Measurements from ENCODE around the gene CDX1. TPM values are rescaled to one million over a fixed set of nuclear protein-coding genes. Genes with fewer than 3 reads are reported as not detected.

Gene CDX1
- total RNA-seq, 1 experiment from 2014 or later = 0.22 TPM

GRCh38 chr5:150195736-150196485 is 29.3 kb downstream of the CDX1 start:
- H3K23me2 ChIP-seq (ENCODE audit: insufficient read length, low read depth, low read length, poor library complexity, severe bottlenecking) = no peaks in the 10 kb centered on the region
- DNase-seq = no peak
- no peak overlapping the region for H3K9ac ChIP-seq (ENCODE audit: extremely low read depth, insufficient read length, low read length)
- no peak overlapping the region for H3K18ac ChIP-seq (ENCODE audit: insufficient read length, low read depth, low read length)
- no peak overlapping the region for H2AFZ ChIP-seq (ENCODE audit: low read length)
- no peak overlapping the region for H2BK5ac ChIP-seq (ENCODE audit: insufficient read length, low read length)
- no peak overlapping the region for H3T11ph ChIP-seq (ENCODE audit: low read length)
- H3K4me1 ChIP-seq (ENCODE audit: insufficient read depth, low read length) = no peaks in the 10 kb centered on the region
- H3K27ac Mint-ChIP-seq = no peak overlapping the region
- peaks cover 3 to 5% of the 10 kb centered on the region in 2 experiments for H3K4me1 Mint-ChIP-seq
- H4K8ac ChIP-seq (replicated peaks; ENCODE audit: insufficient read length, low read depth, low read length) = no peak overlapping the region
- H3K27me3 ChIP-seq (ENCODE audit: insufficient read depth, low read length) = peaks cover 8% of the 10 kb centered on the region; the same call in 1 of the 2 replicates
- no peak overlapping the region for H3K23ac ChIP-seq (ENCODE audit: insufficient read length, low read depth, low read length)
- no peak for TF ChIP-seq CTCF (conservative IDR thresholded peaks at IDR 0.05)
- no peak overlapping the region for H2BK20ac ChIP-seq (ENCODE audit: low read depth, low read length, poor library complexity, severe bottlenecking)
- no peak overlapping the region for H3K27ac ChIP-seq (ENCODE audit: insufficient read length, low read depth, low read length)
- H3K14ac ChIP-seq (ENCODE audit: insufficient read depth, low read length) = no peak overlapping the region; the same call in 1 of the 2 replicates
- no peak overlapping the region for H3K56ac ChIP-seq (ENCODE audit: insufficient read length, low read depth, low read length)
- no peak overlapping the region for H3K4me3 Mint-ChIP-seq
- no peak overlapping the region for H3K4ac ChIP-seq (ENCODE audit: low read depth, low read length)
- no peaks in the 10 kb centered on the region for H4K20me1 ChIP-seq (ENCODE audit: control insufficient read depth, insufficient read depth, insufficient read length)
- H2AK5ac ChIP-seq (ENCODE audit: insufficient read length, low read length) = no peak overlapping the region
- no peaks in the 10 kb centered on the region for H3K79me1 ChIP-seq (ENCODE audit: insufficient read depth, low read depth, low read length, poor library complexity, severe bottlenecking)
- no peak overlapping the region for H2BK15ac ChIP-seq (ENCODE audit: low read depth, low read length)
- peaks cover 85% of the 10 kb centered on the region for H3K27me3 Mint-ChIP-seq (ENCODE audit: low read depth)
- no peaks in the 10 kb centered on the region for H3K36me3 Mint-ChIP-seq (ENCODE audit: insufficient read depth in 1 of 3, low read depth in 3 of 3)
- H3K4me2 ChIP-seq (ENCODE audit: insufficient read depth, insufficient read length, low read length) = no peak overlapping the region
- no CpG with 5 or more reads among the region's 9 CpGs for WGBS (ENCODE audit: extremely low coverage, insufficient read length, low lambda C conversion rate)
- no peaks in the 10 kb centered on the region for H3K79me2 ChIP-seq (ENCODE audit: insufficient read depth, low read length)
- H4K91ac ChIP-seq (ENCODE audit: insufficient read length, low read depth, low read length) = no peak overlapping the region
- no peak overlapping the region for H2BK12ac ChIP-seq (ENCODE audit: insufficient read length, low read depth, low read length)
- no peaks in the 10 kb centered on the region; a peak in 1 of 5 replicates for H3K9me3 Mint-ChIP-seq
- no peak overlapping the region for H2BK120ac ChIP-seq (ENCODE audit: low read depth, low read length, poor library complexity, severe bottlenecking)
- no peaks in the 10 kb centered on the region for H3K9me3 ChIP-seq (ENCODE audit: control insufficient read depth, low read depth, low read length)
- no peak overlapping the region for H4K5ac ChIP-seq (ENCODE audit: insufficient read length, low read depth, low read length)

Data from H9 (cell line).